Measurements from ENCODE around the gene ZNF236. TPM values are rescaled to one million over a fixed set of nuclear protein-coding genes. Genes with fewer than 3 reads are reported as not detected.
A peak's percentile ranks its signal among the peaks of the same experiment; 100 is the strongest.

The ZNF236 gene
- polyA plus RNA-seq, 4 donors, result 1.4 to 6.1 (median 2.3) TPM

GRCh38 chr18:76824145-76824676, 1.9 kb downstream of the ZNF236 start:
- 70 to 79% (median 79%) methylated on average over 12 of the region's 12 CpGs for WGBS, 3 donors

GRCh38 chr18:76824754-76825153, 2.4 kb downstream of the ZNF236 start:
- 60 to 77% (median 75%) methylated on average over 5 of the region's 5 CpGs for WGBS, 3 donors
- H3K27ac ChIP-seq (ENCODE audit: low read depth in 1 of 3, low read length in 2 of 3), result peak overlapping the region in 1 of 3 donors; percentile 24
- H3K9me3 ChIP-seq (ENCODE audit: control insufficient read depth in 2 of 2, insufficient read depth in 1 of 2, low read depth in 1 of 2, low read length in 1 of 2), result no peaks in the 10 kb centered on the region
- FAIRE-seq, result no peak
- DNase-seq, result no peak
- H3K27me3 ChIP-seq (ENCODE audit: control insufficient read depth in 3 of 3, insufficient read depth in 3 of 3, low read length in 3 of 3), result no peaks in the 10 kb centered on the region
- H3K4me1 ChIP-seq (ENCODE audit: control insufficient read depth in 3 of 3, insufficient read depth in 2 of 3, low read depth in 1 of 3, low read length in 2 of 3), result peaks cover 1 to 6% (median 4%) of the 10 kb centered on the region in 3 donors
- peaks cover 0 to 3% (median 0%) of the 10 kb centered on the region in 3 donors for H3K36me3 ChIP-seq (ENCODE audit: control insufficient read depth in 3 of 3, insufficient read depth in 2 of 3, low read depth in 1 of 3, low read length in 3 of 3)
- H3K4me3 ChIP-seq (ENCODE audit: low read depth in 1 of 3, low read length in 3 of 3), result no peak overlapping the region

More at GRCh38 chr18:76824145-76824676, 1.9 kb downstream of the ZNF236 start:
- no peaks in the 10 kb centered on the region for H3K27me3 ChIP-seq (ENCODE audit: control insufficient read depth in 3 of 3, insufficient read depth in 3 of 3, low read length in 3 of 3)
- H3K36me3 ChIP-seq (ENCODE audit: control insufficient read depth in 3 of 3, insufficient read depth in 2 of 3, low read depth in 1 of 3, low read length in 3 of 3), result peaks cover 0 to 6% (median 0%) of the 10 kb centered on the region in 3 donors
- H3K27ac ChIP-seq (ENCODE audit: low read depth in 1 of 3, low read length in 2 of 3), result no peak overlapping the region
- FAIRE-seq (no peak), DNase-seq (peak in 1 of 2 donors; percentile 18)
- H3K4me1 ChIP-seq (ENCODE audit: control insufficient read depth in 3 of 3, insufficient read depth in 2 of 3, low read depth in 1 of 3, low read length in 2 of 3), result peaks cover 1 to 6% (median 4%) of the 10 kb centered on the region in 3 donors
- no peaks in the 10 kb centered on the region for H3K9me3 ChIP-seq (ENCODE audit: control insufficient read depth in 2 of 2, insufficient read depth in 1 of 2, low read depth in 1 of 2, low read length in 1 of 2)
- peak overlapping the region in 1 of 3 donors; percentile 71 for H3K4me3 ChIP-seq (ENCODE audit: low read depth in 1 of 3, low read length in 3 of 3)

- Histone ChIP-seq H3K4me3 (ENCODE audit: low read depth in 1 of 3, low read length in 3 of 3) (no peak overlapping the region), H3K27ac (ENCODE audit: low read depth in 1 of 3, low read length in 2 of 3) (no peak overlapping the region), H3K9me3 (ENCODE audit: control insufficient read depth in 2 of 2, insufficient read depth in 1 of 2, low read depth in 1 of 2, low read length in 1 of 2) (peaks cover 0 to 2% of the 10 kb centered on the region in 2 donors), H3K4me1 (ENCODE audit: control insufficient read depth in 3 of 3, insufficient read depth in 2 of 3, low read depth in 1 of 3, low read length in 2 of 3) (no peaks in the 10 kb centered on the region), H3K36me3 (ENCODE audit: control insufficient read depth in 3 of 3, insufficient read depth in 2 of 3, low read depth in 1 of 3, low read length in 3 of 3) (no peaks in the 10 kb centered on the region), H3K27me3 (ENCODE audit: control insufficient read depth in 3 of 3, insufficient read depth in 3 of 3, low read length in 3 of 3) (no peaks in the 10 kb centered on the region)
- DNase-seq (no peak), FAIRE-seq (no peak)
- WGBS, 3 donors, result 72 to 82% (median 79%) methylated on average over 11 of the region's 11 CpGs
Measured at GRCh38 chr18:76827205-76828200, 5.1 kb downstream of the ZNF236 start.

GRCh38 chr18:76834379-76834778, 12.0 kb downstream of the ZNF236 start:
- H3K4me1 ChIP-seq (ENCODE audit: control insufficient read depth in 3 of 3, insufficient read depth in 2 of 3, low read depth in 1 of 3, low read length in 2 of 3), result peaks cover 0 to 11% (median 7%) of the 10 kb centered on the region in 3 donors
- no peak overlapping the region for H3K4me3 ChIP-seq (ENCODE audit: low read depth in 1 of 3, low read length in 3 of 3)
- H3K27ac ChIP-seq (ENCODE audit: low read depth in 1 of 3, low read length in 2 of 3), result no peak overlapping the region
- H3K27me3 ChIP-seq (ENCODE audit: control insufficient read depth in 3 of 3, insufficient read depth in 3 of 3, low read length in 3 of 3), result no peaks in the 10 kb centered on the region
- WGBS, 3 donors, result 89 to 93% (median 92%) methylated on average over 6 of the region's 6 CpGs
- FAIRE-seq (no peak), DNase-seq (no peak)
- no peaks in the 10 kb centered on the region for H3K36me3 ChIP-seq (ENCODE audit: control insufficient read depth in 3 of 3, insufficient read depth in 2 of 3, low read depth in 1 of 3, low read length in 3 of 3)
- peaks cover 0 to 4% of the 10 kb centered on the region in 2 donors for H3K9me3 ChIP-seq (ENCODE audit: control insufficient read depth in 2 of 2, insufficient read depth in 1 of 2, low read depth in 1 of 2, low read length in 1 of 2)

GRCh38 chr18:76835380-76835779, 13.0 kb downstream of the ZNF236 start:
- Histone ChIP-seq H3K36me3 (ENCODE audit: control insufficient read depth in 3 of 3, insufficient read depth in 2 of 3, low read depth in 1 of 3, low read length in 3 of 3) (no peaks in the 10 kb centered on the region), H3K4me3 (ENCODE audit: low read depth in 1 of 3, low read length in 3 of 3) (no peak overlapping the region), H3K27me3 (ENCODE audit: control insufficient read depth in 3 of 3, insufficient read depth in 3 of 3, low read length in 3 of 3) (no peaks in the 10 kb centered on the region), H3K9me3 (ENCODE audit: control insufficient read depth in 2 of 2, insufficient read depth in 1 of 2, low read depth in 1 of 2, low read length in 1 of 2) (peaks cover 0 to 4% of the 10 kb centered on the region in 2 donors), H3K27ac (ENCODE audit: low read depth in 1 of 3, low read length in 2 of 3) (no peak overlapping the region), H3K4me1 (ENCODE audit: control insufficient read depth in 3 of 3, insufficient read depth in 2 of 3, low read depth in 1 of 3, low read length in 2 of 3) (peaks cover 0 to 11% (median 7%) of the 10 kb centered on the region in 3 donors)
- FAIRE-seq, result peak; percentile 90
- peak in 1 of 2 donors; percentile 49 for DNase-seq

- DNase-seq (no peak), FAIRE-seq (no peak)
- Histone ChIP-seq H3K4me1 (ENCODE audit: control insufficient read depth in 3 of 3, insufficient read depth in 2 of 3, low read depth in 1 of 3, low read length in 2 of 3) (peaks cover 0 to 11% (median 7%) of the 10 kb centered on the region in 3 donors), H3K27ac (ENCODE audit: low read depth in 1 of 3, low read length in 2 of 3) (no peak overlapping the region), H3K9me3 (ENCODE audit: control insufficient read depth in 2 of 2, insufficient read depth in 1 of 2, low read depth in 1 of 2, low read length in 1 of 2) (peaks cover 0 to 4% of the 10 kb centered on the region in 2 donors), H3K36me3 (ENCODE audit: control insufficient read depth in 3 of 3, insufficient read depth in 2 of 3, low read depth in 1 of 3, low read length in 3 of 3) (no peaks in the 10 kb centered on the region), H3K27me3 (ENCODE audit: control insufficient read depth in 3 of 3, insufficient read depth in 3 of 3, low read length in 3 of 3) (no peaks in the 10 kb centered on the region), H3K4me3 (ENCODE audit: low read depth in 1 of 3, low read length in 3 of 3) (no peak overlapping the region)
- WGBS, 3 donors, result 89 to 98% (median 93%) methylated on average over 6 of the region's 6 CpGs
Measured at GRCh38 chr18:76837071-76837470, 14.7 kb downstream of the ZNF236 start.

- no peaks in the 10 kb centered on the region for H3K27me3 ChIP-seq (ENCODE audit: control insufficient read depth in 3 of 3, insufficient read depth in 3 of 3, low read length in 3 of 3)
- H3K4me3 ChIP-seq (ENCODE audit: low read depth in 1 of 3, low read length in 3 of 3), result no peak overlapping the region
- H3K36me3 ChIP-seq (ENCODE audit: control insufficient read depth in 3 of 3, insufficient read depth in 2 of 3, low read depth in 1 of 3, low read length in 3 of 3), result no peaks in the 10 kb centered on the region
- H3K4me1 ChIP-seq (ENCODE audit: control insufficient read depth in 3 of 3, insufficient read depth in 2 of 3, low read depth in 1 of 3, low read length in 2 of 3), result peaks cover 0 to 11% (median 7%) of the 10 kb centered on the region in 3 donors
- 10 to 35% (median 32%) methylated on average over 3 of the region's 3 CpGs for WGBS, 3 donors
- peak overlapping the region in 2 of 3 donors; percentile 4 to 59 for H3K27ac ChIP-seq (ENCODE audit: low read depth in 1 of 3, low read length in 2 of 3)
- FAIRE-seq, result no peak
- peak; percentile 24 to 43 for DNase-seq
- H3K9me3 ChIP-seq (ENCODE audit: control insufficient read depth in 2 of 2, insufficient read depth in 1 of 2, low read depth in 1 of 2, low read length in 1 of 2), result peaks cover 0 to 2% of the 10 kb centered on the region in 2 donors
Measured at GRCh38 chr18:76838182-76838581, 15.8 kb downstream of the ZNF236 start.

- 66 to 76% (median 66%) methylated on average over 4 of the region's 4 CpGs for WGBS, 3 donors
- FAIRE-seq (no peak), DNase-seq (no peak)
- Histone ChIP-seq H3K9me3 (ENCODE audit: control insufficient read depth in 2 of 2, insufficient read depth in 1 of 2, low read depth in 1 of 2, low read length in 1 of 2) (no peaks in the 10 kb centered on the region), H3K4me3 (ENCODE audit: low read depth in 1 of 3, low read length in 3 of 3) (no peak overlapping the region), H3K36me3 (ENCODE audit: control insufficient read depth in 3 of 3, insufficient read depth in 2 of 3, low read depth in 1 of 3, low read length in 3 of 3) (no peaks in the 10 kb centered on the region), H3K27me3 (ENCODE audit: control insufficient read depth in 3 of 3, insufficient read depth in 3 of 3, low read length in 3 of 3) (no peaks in the 10 kb centered on the region), H3K4me1 (ENCODE audit: control insufficient read depth in 3 of 3, insufficient read depth in 2 of 3, low read depth in 1 of 3, low read length in 2 of 3) (peaks cover 0 to 11% (median 7%) of the 10 kb centered on the region in 3 donors), H3K27ac (ENCODE audit: low read depth in 1 of 3, low read length in 2 of 3) (no peak overlapping the region)
Measured at GRCh38 chr18:76839086-76839794, 16.9 kb downstream of the ZNF236 start.

Measured in small intestine (tissue), 7 donors.